HG03039 (cell line): ENCODE measurements around the gene TRIP12.
"Not testable (repeated sequence)": the region's sequence is repeated elsewhere in the genome, so short reads cannot be mapped to it uniquely, and the experiment has no call there.

Experiments used
- ATAC-seq: cut with Tn5 transposase; IDR thresholded peaks from one replicate; pipeline ENCODE4 v1.9.1; 2021; ENCODE audit warnings: mild to moderate bottlenecking, moderate library complexity; ENCODE audit not compliant: unreplicated experiment

TRIP12 gene

DNA sequence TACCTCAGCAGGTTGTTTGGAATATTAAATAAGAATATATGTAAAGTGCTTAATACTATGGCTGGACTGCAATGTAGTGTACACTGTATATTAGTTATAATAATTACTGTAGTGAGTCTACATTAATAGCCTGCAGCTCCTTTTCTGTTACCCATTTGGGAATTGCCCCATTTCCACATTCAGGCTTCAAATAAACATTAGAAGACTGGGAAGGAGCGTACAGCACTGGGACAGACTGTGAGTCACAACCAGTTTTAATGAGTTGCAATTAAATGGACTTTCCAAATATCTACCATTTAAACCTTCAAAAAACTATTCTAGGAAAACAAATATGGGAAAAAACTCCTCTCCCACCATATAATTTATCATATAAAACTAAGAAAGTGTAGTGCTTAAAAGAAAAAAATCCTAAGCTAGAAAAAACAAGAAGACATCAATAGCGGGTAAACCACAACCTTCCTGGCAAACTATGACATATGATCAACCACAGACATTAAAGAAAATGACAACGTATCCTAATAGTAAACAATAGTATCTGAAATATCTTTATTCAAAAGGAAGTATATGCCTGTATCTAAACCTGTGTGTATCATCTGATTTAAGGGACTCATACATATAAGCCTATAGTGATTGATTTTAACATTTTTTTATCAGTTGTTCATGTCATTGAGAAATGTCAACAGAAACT is 86.1 kb downstream of the TRIP12 start:
- no peak for ATAC-seq

DNA sequence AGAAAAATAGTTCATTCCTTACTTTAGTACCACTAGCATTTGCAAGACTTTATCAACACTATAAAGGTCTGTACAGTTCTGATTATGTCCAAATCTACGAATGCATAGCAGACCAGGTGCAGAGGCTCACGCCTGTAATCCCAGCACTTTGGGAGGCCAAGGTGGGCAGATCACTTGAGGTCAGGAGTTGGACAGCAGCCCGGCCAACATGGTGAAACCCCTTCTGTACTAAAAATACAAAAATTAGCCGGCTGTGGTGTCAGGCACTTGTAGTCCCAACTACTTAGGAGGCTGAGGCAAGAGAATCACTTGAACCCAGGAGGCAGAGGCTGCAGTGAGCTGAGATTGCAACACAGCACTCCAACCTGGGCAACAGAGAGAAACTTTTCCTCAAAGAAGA is 87.4 kb downstream of the TRIP12 start:
- not testable (repeated sequence) for ATAC-seq

DNA sequence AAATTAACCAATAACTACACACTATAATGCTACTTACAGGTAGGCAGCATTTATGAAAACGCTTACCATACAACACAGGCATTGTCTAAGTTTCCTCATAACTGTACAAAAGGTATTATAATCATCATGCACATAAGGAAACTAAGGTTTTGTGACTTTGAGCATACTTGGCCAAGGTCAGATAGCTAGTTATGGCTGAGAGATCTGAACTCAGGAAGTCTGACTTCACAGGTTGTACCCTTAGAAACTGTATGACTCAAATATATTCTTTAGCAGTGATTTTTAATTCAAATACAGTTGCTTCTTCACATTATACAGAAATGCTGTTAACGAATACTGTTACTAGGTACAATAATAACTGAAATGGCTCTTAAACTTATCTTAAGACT is 89.3 kb downstream of the TRIP12 start:
- ATAC-seq: no peak

GRCh38 chr2:229831805-229832509 is 89.9 kb downstream of the TRIP12 start:
- no peak for ATAC-seq

GRCh38 chr2:229825476-229825875 is 96.3 kb downstream of the TRIP12 start:
- no peak for ATAC-seq

- ATAC-seq: no peak
Measured at GRCh38 chr2:229821316-229821715, 100.5 kb downstream of the TRIP12 start.

DNA sequence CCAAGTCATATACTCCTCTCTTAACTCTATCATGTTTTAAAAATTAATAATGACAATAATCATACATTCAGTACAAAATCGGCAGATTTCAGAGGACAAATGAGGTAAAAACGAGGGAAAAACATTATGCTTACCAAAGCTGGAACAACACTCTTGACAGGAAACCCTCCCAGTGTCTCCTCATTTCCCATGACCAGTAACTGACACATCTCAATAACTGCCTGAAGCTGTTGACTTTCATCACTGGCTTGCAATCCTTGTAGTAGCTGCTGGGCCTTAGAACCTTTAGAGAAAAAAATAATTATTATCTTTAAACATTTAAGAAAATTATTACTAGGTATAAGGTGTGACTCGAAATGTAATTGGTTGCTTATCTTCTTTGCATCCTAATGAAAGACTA is 103.6 kb downstream of the TRIP12 start:
- no peak for ATAC-seq

- no peak for ATAC-seq
Measured at GRCh38 chr2:229815858-229816257, 106.0 kb downstream of the TRIP12 start.

DNA sequence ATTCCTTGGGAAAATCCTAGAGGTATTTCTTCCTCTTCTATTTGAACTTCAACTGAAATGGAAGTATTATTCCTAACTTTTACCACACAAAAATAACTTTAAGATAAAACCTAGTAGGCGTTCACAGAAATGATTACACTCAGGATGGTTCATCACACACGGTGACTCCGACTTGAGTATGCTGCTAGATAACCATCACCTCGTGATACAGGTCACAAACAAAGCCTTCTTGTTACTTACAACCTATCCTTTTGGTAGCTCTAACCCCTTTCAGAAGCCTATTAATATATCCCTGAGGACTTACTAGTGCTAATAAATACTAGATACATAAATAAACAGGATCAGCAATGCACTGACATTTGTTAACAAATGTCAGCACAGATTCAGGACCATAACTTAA is 106.5 kb downstream of the TRIP12 start:
- no peak for ATAC-seq

DNA sequence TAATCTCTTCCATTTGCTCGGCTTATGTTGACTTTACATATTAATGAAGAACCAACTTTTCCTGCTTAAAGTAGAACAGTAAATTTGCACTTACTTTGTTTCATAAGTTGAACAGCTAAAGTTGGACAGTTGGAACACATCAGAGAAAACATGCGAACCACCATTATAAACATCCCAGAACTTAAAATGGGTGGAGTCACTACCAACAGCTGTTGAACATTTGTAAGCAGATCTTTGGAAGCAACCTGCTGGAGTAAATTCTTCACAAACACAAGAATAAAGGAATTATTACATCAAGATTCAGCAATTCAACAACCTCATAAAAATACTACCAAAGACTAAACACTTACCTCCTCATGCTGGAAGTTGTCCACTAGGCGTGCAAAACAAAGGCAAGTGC is 111.0 kb downstream of the TRIP12 start:
- no peak for ATAC-seq

GRCh38 chr2:229805559-229805958 is 116.2 kb downstream of the TRIP12 start:
- no peak for ATAC-seq

- ATAC-seq: no peak
Measured at GRCh38 chr2:229802785-229803184, 119.0 kb downstream of the TRIP12 start.

- no peak for ATAC-seq
Measured at GRCh38 chr2:229800997-229801754, 120.6 kb downstream of the TRIP12 start.

DNA sequence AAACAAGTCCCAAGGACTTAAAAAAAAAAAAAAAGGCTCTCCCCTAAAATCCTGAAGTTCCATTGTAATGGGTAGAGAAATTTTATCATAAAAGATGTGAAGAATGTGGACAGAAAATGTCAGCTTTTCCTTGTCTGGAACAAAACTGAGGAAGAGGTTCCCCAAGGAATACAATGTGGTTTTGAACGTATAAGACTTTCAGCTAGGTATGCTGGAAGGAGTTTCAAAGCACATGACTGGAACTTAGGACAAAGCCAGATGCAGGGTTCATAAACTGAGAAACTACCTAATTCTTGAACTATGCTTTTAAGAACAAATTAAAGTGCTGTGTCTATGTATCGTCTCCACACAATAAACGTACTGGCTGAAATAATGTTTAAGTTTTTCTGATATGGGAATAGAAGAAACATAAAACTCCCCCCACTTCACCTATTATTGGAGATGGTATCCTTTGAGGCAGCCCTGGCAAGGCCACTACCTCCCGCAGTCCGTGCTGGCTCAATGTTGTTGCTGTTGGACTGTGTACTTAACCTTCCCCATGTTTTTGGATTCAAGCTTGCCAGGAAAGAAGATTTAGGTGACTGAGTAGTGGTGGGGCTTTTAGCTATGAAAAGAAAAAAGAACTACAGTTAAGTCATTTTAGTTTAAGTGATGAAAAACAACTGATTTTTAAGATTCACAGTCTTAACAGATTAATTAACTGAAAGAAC is 123.2 kb downstream of the TRIP12 start:
- no peak for ATAC-seq

DNA sequence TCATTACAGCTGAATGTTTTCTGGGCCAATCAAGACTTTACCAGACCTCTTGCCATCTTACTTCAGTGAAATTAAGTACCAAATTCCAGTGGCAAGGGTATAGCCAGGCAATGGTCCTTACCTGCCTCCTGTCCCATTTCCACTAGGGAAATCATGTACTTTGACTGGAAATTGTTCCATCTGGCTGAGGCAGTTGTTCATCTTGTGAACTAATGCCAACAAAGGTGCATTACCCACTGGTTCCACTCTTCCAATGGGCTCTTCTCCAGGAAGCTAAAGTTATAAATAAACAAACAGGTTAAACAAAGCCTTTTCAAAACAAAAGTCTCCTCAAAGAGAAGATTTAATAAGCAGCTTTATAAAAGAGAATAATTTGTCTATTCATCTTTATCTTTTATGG is 126.8 kb downstream of the TRIP12 start:
- no peak for ATAC-seq

GRCh38 chr2:229794636-229795035 is 127.2 kb downstream of the TRIP12 start:
- no peak for ATAC-seq

- ATAC-seq: not testable (repeated sequence)
Measured at GRCh38 chr2:229786289-229786688, 135.5 kb downstream of the TRIP12 start.

DNA sequence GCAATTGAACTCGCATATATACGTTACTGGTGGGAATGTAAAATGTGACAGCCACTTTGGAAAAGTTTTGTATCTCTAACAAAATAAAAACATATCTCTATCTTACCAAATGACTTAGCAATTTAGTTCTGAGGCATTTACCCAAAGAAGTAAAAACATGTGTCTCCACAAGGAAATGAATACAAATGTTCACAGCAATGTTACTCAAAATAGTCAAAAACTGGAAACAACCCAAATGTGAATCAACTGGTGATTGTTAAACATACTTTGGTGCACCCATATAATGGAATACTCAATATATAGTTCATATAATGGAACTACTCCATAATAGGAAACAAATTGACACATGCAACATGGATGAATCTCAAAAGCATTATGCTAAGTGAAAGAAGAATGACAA is 137.0 kb downstream of the TRIP12 start:
- no peak for ATAC-seq

- ATAC-seq: no peak
Measured at GRCh38 chr2:229783108-229783721, 138.6 kb downstream of the TRIP12 start.

GRCh38 chr2:229780856-229781773 is 140.7 kb downstream of the TRIP12 start:
- ATAC-seq: no peak
